Vagina (tissue), 2 donors: ENCODE measurements around the gene AP3B2.

Experiments
- POLR2A ChIP-seq, 2 donors: fragments of 450-650 bp; IDR thresholded peaks; one replicate each; pipeline ENCODE4 v1.6.1; 2017; ENCODE audit warnings: antibody characterized with exemption in 2 of 2, mild to moderate bottlenecking in 2 of 2, moderate library complexity in 2 of 2
- POLR2AphosphoS5 ChIP-seq, 2 donors: sonication (generic); formaldehyde crosslinking; IDR thresholded peaks; one replicate each; pipeline ENCODE4 v1.9.0; 2017; ENCODE audit warnings: antibody characterized with exemption in 2 of 2, mild to moderate bottlenecking in 2 of 2, low read depth in 1 of 2; ENCODE audit not compliant: insufficient read depth in 1 of 2
- TF ChIP-seq, protein P1 (sequence below), 3 experiments: fragments of 450-650 bp in 2 of 3; fragments of 200-600 bp in 1 of 3; sonication (generic) in 1 of 3; IDR thresholded peaks; one replicate each; pipeline ENCODE4 v1.5.1; 2017 to 2019; ENCODE audit warnings: antibody characterized with exemption in 3 of 3, mild to moderate bottlenecking in 2 of 3, moderate library complexity in 2 of 3

DNA sequence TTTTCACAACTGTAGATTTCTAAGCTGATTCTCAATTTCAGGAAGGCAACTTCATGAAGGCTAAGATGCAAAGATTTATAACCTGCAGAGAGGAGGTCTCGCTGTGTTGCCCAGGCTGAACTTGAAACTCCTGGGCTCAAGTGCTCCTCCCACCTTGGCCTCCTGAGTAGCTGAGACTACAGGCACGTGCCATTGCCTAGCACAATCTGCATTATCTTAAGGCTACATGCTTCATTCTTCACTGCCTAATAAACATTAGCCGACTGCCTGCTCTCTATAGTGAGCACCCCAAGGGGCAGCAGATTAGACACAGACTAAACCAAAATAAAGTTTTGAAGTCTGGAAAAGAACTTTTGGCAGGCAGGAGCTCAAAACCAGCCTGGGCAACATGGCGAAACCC is 79.6 kb downstream of the AP3B2 start:
- TF ChIP-seq, protein P1, sequence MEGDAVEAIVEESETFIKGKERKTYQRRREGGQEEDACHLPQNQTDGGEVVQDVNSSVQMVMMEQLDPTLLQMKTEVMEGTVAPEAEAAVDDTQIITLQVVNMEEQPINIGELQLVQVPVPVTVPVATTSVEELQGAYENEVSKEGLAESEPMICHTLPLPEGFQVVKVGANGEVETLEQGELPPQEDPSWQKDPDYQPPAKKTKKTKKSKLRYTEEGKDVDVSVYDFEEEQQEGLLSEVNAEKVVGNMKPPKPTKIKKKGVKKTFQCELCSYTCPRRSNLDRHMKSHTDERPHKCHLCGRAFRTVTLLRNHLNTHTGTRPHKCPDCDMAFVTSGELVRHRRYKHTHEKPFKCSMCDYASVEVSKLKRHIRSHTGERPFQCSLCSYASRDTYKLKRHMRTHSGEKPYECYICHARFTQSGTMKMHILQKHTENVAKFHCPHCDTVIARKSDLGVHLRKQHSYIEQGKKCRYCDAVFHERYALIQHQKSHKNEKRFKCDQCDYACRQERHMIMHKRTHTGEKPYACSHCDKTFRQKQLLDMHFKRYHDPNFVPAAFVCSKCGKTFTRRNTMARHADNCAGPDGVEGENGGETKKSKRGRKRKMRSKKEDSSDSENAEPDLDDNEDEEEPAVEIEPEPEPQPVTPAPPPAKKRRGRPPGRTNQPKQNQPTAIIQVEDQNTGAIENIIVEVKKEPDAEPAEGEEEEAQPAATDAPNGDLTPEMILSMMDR (IDR thresholded peaks at IDR 0.05), result no peak
- TF ChIP-seq POLR2AphosphoS5 (IDR thresholded peaks at IDR 0.05; ENCODE audit: insufficient read depth in 1 of 2, low read depth in 1 of 2), result no peak
- no peak for TF ChIP-seq POLR2A (IDR thresholded peaks at IDR 0.05)
